Measurements from ENCODE around the gene TFEB. TPM values are rescaled to one million over a fixed set of nuclear protein-coding genes. Genes with fewer than 3 reads are reported as not detected.

The TFEB gene
- total and polyA plus RNA-seq, 2 donors from 2014 or later = 50.7 to 51.0 TPM

GRCh38 chr6:41730531-41731436, 4.6 kb downstream of the TFEB start:
- peak overlapping the region; percentile 49 to 55 for H3K27ac ChIP-seq (ENCODE audit: low read depth in 2 of 2, low read length in 2 of 2)
- H3K9me3 ChIP-seq (ENCODE audit: control insufficient read depth in 2 of 3, insufficient read depth in 1 of 3, low read length in 3 of 3) = no peaks in the 10 kb centered on the region
- no peaks in the 10 kb centered on the region for H3K27me3 ChIP-seq (ENCODE audit: control insufficient read depth, insufficient read depth, low read length)
- DNase-seq (no peak), FAIRE-seq (no peak)
- H3K4me1 ChIP-seq (ENCODE audit: control insufficient read depth in 2 of 3, insufficient read depth in 2 of 3, low read depth in 1 of 3, low read length in 3 of 3) = peaks cover 0 to 40% (median 17%) of the 10 kb centered on the region in 3 donors
- H3K9ac ChIP-seq (ENCODE audit: low read length in 3 of 3) = peak overlapping the region in 1 of 3 donors; percentile 59
- no peak for TF ChIP-seq CTCF (IDR thresholded peaks at IDR 0.05; ENCODE audit: borderline replicate concordance, extremely low read depth, insufficient read depth)
- H3K4me3 ChIP-seq (ENCODE audit: low read length in 3 of 3) = no peak overlapping the region
- intact Hi-C loops (cut with DNase I) = no loop called here
- H3K36me3 ChIP-seq (ENCODE audit: control insufficient read depth in 2 of 3, insufficient read depth in 3 of 3, low read length in 3 of 3) = no peaks in the 10 kb centered on the region

- TF ChIP-seq CTCF (IDR thresholded peaks at IDR 0.05; ENCODE audit: borderline replicate concordance, extremely low read depth, insufficient read depth) = no peak
- intact Hi-C loops (cut with DNase I) = no loop called here
- Histone ChIP-seq H3K4me1 (ENCODE audit: control insufficient read depth in 2 of 3, insufficient read depth in 2 of 3, low read depth in 1 of 3, low read length in 3 of 3) (peaks cover 0 to 44% (median 17%) of the 10 kb centered on the region in 3 donors), H3K9ac (ENCODE audit: low read length in 3 of 3) (no peak overlapping the region), H3K27me3 (ENCODE audit: control insufficient read depth, insufficient read depth, low read length) (no peaks in the 10 kb centered on the region), H3K36me3 (ENCODE audit: control insufficient read depth in 2 of 3, insufficient read depth in 3 of 3, low read length in 3 of 3) (no peaks in the 10 kb centered on the region), H3K27ac (ENCODE audit: low read depth in 2 of 2, low read length in 2 of 2) (no peak overlapping the region), H3K4me3 (ENCODE audit: low read length in 3 of 3) (no peak overlapping the region), H3K9me3 (ENCODE audit: control insufficient read depth in 2 of 3, insufficient read depth in 1 of 3, low read length in 3 of 3) (no peaks in the 10 kb centered on the region)
- DNase-seq = no peak
- no peak for FAIRE-seq
Observed at GRCh38 chr6:41729624-41730023, 5.8 kb downstream of the TFEB start.

GRCh38 chr6:41728954-41729353, 6.5 kb downstream of the TFEB start:
- H3K27ac ChIP-seq (ENCODE audit: low read depth in 2 of 2, low read length in 2 of 2) = peak overlapping the region; percentile 26 to 51
- intact Hi-C loops (cut with DNase I) = no loop called here
- peak overlapping the region in 1 of 3 donors; percentile 55 for H3K9ac ChIP-seq (ENCODE audit: low read length in 3 of 3)
- no peaks in the 10 kb centered on the region for H3K27me3 ChIP-seq (ENCODE audit: control insufficient read depth, insufficient read depth, low read length)
- peak in 1 of 5 donors; percentile 63 for DNase-seq
- TF ChIP-seq CTCF (IDR thresholded peaks at IDR 0.05; ENCODE audit: borderline replicate concordance, extremely low read depth, insufficient read depth) = no peak
- no peaks in the 10 kb centered on the region for H3K9me3 ChIP-seq (ENCODE audit: control insufficient read depth in 2 of 3, insufficient read depth in 1 of 3, low read length in 3 of 3)
- no peak for FAIRE-seq
- no peak overlapping the region for H3K4me3 ChIP-seq (ENCODE audit: low read length in 3 of 3)
- no peaks in the 10 kb centered on the region for H3K36me3 ChIP-seq (ENCODE audit: control insufficient read depth in 2 of 3, insufficient read depth in 3 of 3, low read length in 3 of 3)
- H3K4me1 ChIP-seq (ENCODE audit: control insufficient read depth in 2 of 3, insufficient read depth in 2 of 3, low read depth in 1 of 3, low read length in 3 of 3) = peaks cover 0 to 49% (median 19%) of the 10 kb centered on the region in 3 donors
